Psoas muscle (tissue), 8 donors: ENCODE measurements around the gene RNF149. TPM values are rescaled to one million over a fixed set of nuclear protein-coding genes. Genes with fewer than 3 reads are reported as not detected.

Experiments used
- ATAC-seq, 4 donors: fragments of 200-7000 bp; cut with Tn5 transposase; one replicate each; pipeline ENCODE4 v1.9.1; 2020; ENCODE audit warnings: moderate library complexity in 3 of 4, mild to moderate bottlenecking in 2 of 4
- DNase-seq, 2 donors: peaks; one replicate each; pipeline ENCODE4 v3.0.0-alpha.2; 2020
- H3K27ac ChIP-seq: fragments of 200-600 bp; one replicate; pipeline ENCODE4 v1.8.0; 2022
- H3K27me3 ChIP-seq, 3 donors: fragments of 200-600 bp in 1 of 3; one replicate each; pipeline versions ENCODE4 v1.6.1 to v1.8.0; 2013 to 2022; ENCODE audit warnings: low read length in 2 of 3, mild to moderate bottlenecking in 2 of 3, moderate library complexity in 1 of 3; ENCODE audit not compliant: insufficient read depth in 3 of 3
- H3K36me3 ChIP-seq, 2 donors: fragments of 200-600 bp in 1 of 2; one replicate each; pipeline versions ENCODE4 v1.6.1 to v1.8.0; 2013 to 2022; ENCODE audit warnings: low read depth in 1 of 2, mild to moderate bottlenecking in 1 of 2, moderate library complexity in 1 of 2; ENCODE audit not compliant: insufficient read depth in 1 of 2
- H3K4me1 ChIP-seq: fragments of 200-600 bp; one replicate; pipeline ENCODE4 v1.8.0; 2022
- H3K4me3 ChIP-seq: fragments of 200-600 bp; one replicate; pipeline ENCODE4 v1.8.0; 2022; ENCODE audit warnings: mild to moderate bottlenecking
- H3K9me3 ChIP-seq: fragments of 200-600 bp; one replicate; pipeline ENCODE4 v1.8.0; 2022
- CTCF ChIP-seq: fragments of 200-600 bp; IDR thresholded peaks from one replicate; pipeline ENCODE4 v1.8.0; 2022; ENCODE audit warnings: antibody characterized with exemption
- WGBS, 3 donors: extraction: QIAGEN DNeasy Blood & Tissue Kit; methylation state at CpG; one replicate each; pipeline versions ENCODE4 v1.1.6 to v1.1.7; 2013; 5-methylcytosine and 5-hydroxymethylcytosine counted together
- intact Hi-C, 2 donors: fragments of 100-400 bp; cut with DNase I; formaldehyde crosslinking; loops; one replicate each; pipeline versions ENCODE4 v1.11.0 to v1.14.2; 2022
- long read RNA-seq, 2 donors: library from polyadenylated mRNA; unstranded; transcript quantifications; one replicate each; pipeline ENCODE4 v2.0.0, GENCODE V29; 2021
- polyA plus RNA-seq, 3 donors: library from polyadenylated mRNA; stranded (reverse); fragments of 200-250 nt; gene quantifications; one replicate each; pipeline ENCODE4 v1.2.3, GENCODE V29; 2013
- total RNA-seq, 4 donors: library from RNA; stranded (reverse); fragmentation: NEBNext Ultra II Directional in 2 of 4; extraction: Animal tissue kit (Norgen Biotek cat#: 25700) in 2 of 4; gene quantifications; one replicate each; pipeline versions ENCODE4 v1.2.1 to v1.2.4, GENCODE V29; 2021 to 2023
- donor health status: healthy with polysubstance abuse.
- donor health status: DM: no; HTN: no; CAD: no; lungs with moderate emphysema.
- donor health status: Bipolar disorder and iron deficiency.
- donor health status: healthy.
- donor health status: DM: yes; HTN: yes; CAD: no.
- donor health status: DM: no; HTN: no; CAD: no.
- donor health status: DM: no; HTN: no; CAD: no.
- donor health status: DM: yes; HTN: yes; CAD: no.

The RNF149 gene
- total RNA-seq (10 to 100 TPM; 13.5 to 23.7 (median 20.0) TPM), polyA plus RNA-seq (10 to 100 TPM; 10.7 to 22.8 (median 11.3) TPM)
- long read RNA-seq, donor 1, transcript RNF149-201 (7 exons, 2,458 nt), result major isoform, 38 of 40 reads
- long read RNA-seq, donor 1, partial matches to known transcripts, result 0 of 40 reads
- long read RNA-seq, donor 1, other reads (novel, unspliced or antisense), result 2 of 40 reads
- long read RNA-seq, donor 2, transcript RNF149-201 (7 exons, 2,458 nt), result major isoform, 74 of 93 reads
- long read RNA-seq, donor 2, partial matches to known transcripts, result 7 of 93 reads
- long read RNA-seq, donor 2, other reads (novel, unspliced or antisense), result 11 of 93 reads

- peaks cover 20% of the 10 kb centered on the region for H3K4me1 ChIP-seq
- intact Hi-C loops, result loop anchor here in 1 of 2 donors (5.0 kb wide), 1 partner anchor 56 kb away; the partner anchor contains the start of gene CNOT11
- peak; percentile 93 to 95 (median 94) for ATAC-seq
- no peaks in the 10 kb centered on the region for H3K9me3 ChIP-seq
- peak within 1 kb of the TSS; percentile 83 for H3K4me3 ChIP-seq
- H3K27ac ChIP-seq, result peak within 1 kb of the TSS; percentile 93
- no peaks in the 10 kb centered on the region for H3K27me3 ChIP-seq
- DNase-seq, result peak; percentile 94 to 96
- no peak for TF ChIP-seq CTCF
- 1 to 3% (median 2%) methylated on average over 66 to 76 of the region's 76 CpGs for WGBS, 3 donors
- no peaks in the 10 kb centered on the region for H3K36me3 ChIP-seq
Measured at GRCh38 chr2:101308432-101309210, at the start of gene RNF149. Gene RNF149 (minus strand): TSS chr2:101308701. CDS start chr2:101308588, 113 bp downstream.

GRCh38 chr2:101357376-101357775 is 48.9 kb upstream of the RNF149 start:
- Histone ChIP-seq H3K36me3 (no peaks in the 10 kb centered on the region), H3K27ac (no peak overlapping the region), H3K4me1 (no peaks in the 10 kb centered on the region), H3K27me3 (no peaks in the 10 kb centered on the region), H3K9me3 (no peaks in the 10 kb centered on the region), H3K4me3 (no peak overlapping the region)
- ATAC-seq (no peak), DNase-seq (no peak)
- intact Hi-C loops, result no loop called here
- TF ChIP-seq CTCF, result no peak

- WGBS, 3 donors, result 41 to 63% (median 56%) methylated on average over 2 of the region's 2 CpGs
- Histone ChIP-seq H3K4me1 (no peaks in the 10 kb centered on the region), H3K27ac (no peak overlapping the region), H3K4me3 (no peak overlapping the region), H3K27me3 (no peaks in the 10 kb centered on the region), H3K36me3 (no peaks in the 10 kb centered on the region), H3K9me3 (no peaks in the 10 kb centered on the region)
- TF ChIP-seq CTCF, result no peak
- intact Hi-C loops, result no loop called here
- ATAC-seq (no peak), DNase-seq (no peak)
Measured at GRCh38 chr2:101356521-101356920, 48.0 kb upstream of the RNF149 start.

- no peaks in the 10 kb centered on the region for H3K4me1 ChIP-seq
- no peaks in the 10 kb centered on the region for H3K27me3 ChIP-seq
- no peak for TF ChIP-seq CTCF
- DNase-seq, result no peak
- intact Hi-C loops, result no loop called here
- no peak overlapping the region for H3K4me3 ChIP-seq
- no peak for ATAC-seq
- no peaks in the 10 kb centered on the region for H3K36me3 ChIP-seq
- 36 to 59% (median 45%) methylated on average over 6 of the region's 6 CpGs for WGBS, 3 donors
- no peaks in the 10 kb centered on the region for H3K9me3 ChIP-seq
- H3K27ac ChIP-seq, result no peak overlapping the region
Measured at GRCh38 chr2:101356055-101356454, 47.6 kb upstream of the RNF149 start.
